K562 (cell line): ENCODE data around the gene CCDC148. TPM values are rescaled to one million over a fixed set of nuclear protein-coding genes. Genes with fewer than 3 reads are reported as not detected.

Source experiments
- ATAC-seq: fragments of 200-7000 bp; cut with Tn5 transposase; 3 replicates; pipeline ENCODE4 v1.9.1; 2020; ENCODE audit warnings: moderate library complexity
- BruUV-seq: library from RNA; stranded (reverse); fragments of 400-500 nt; replicated peaks from 2 replicates; lab custom pipeline; 2021; lab: Mats Ljungman, UMichigan
- CTCF ChIA-PET: fragments of 300-600 bp; formaldehyde crosslinking; extraction: SDS; loops from one replicate; lab custom pipeline; 2021; ENCODE audit warnings: low intra/inter-chr PET ratio; lab: Yijun Ruan, JAX
- POLR2A ChIA-PET: fragments of 300-600, 350-650 bp; sonication (Branson Sonifier 250); formaldehyde crosslinking; extraction: SDS; loops from one replicate; lab custom pipeline; 2021; ENCODE audit warnings: antibody characterized with exemption, inconsistent platforms; lab: Yijun Ruan, JAX
- DNase-seq, 4 experiments: peaks; one replicate each; pipeline versions ENCODE4 v3.0.0 to v3.0.0-alpha.2; 2011 to 2018; ENCODE audit warnings: low spot score in 3 of 4, mixed read lengths in 3 of 4; ENCODE audit errors: extremely low read depth in 1 of 4
- FAIRE-seq: peaks from 2 replicates; lab custom pipeline; 2011; peaks lifted over from hg19 to GRCh38; lab: Jason Lieb, UNC
- H2AFZ ChIP-seq: 2 replicates; pipeline ENCODE4 v1.6.0; 2011; ENCODE audit warnings: low read depth, low read length, control low read depth, inconsistent platforms
- H3K27ac ChIP-seq: fragments of 200-600 bp; 3 replicates; pipeline ENCODE4 v1.8.0; 2011; ENCODE audit warnings: low read depth, mild to moderate bottlenecking, control low read depth, inconsistent platforms, low read length, moderate library complexity, mixed read lengths; ENCODE audit errors: extremely low read depth
- H3K27me3 ChIP-seq, 2 experiments: fragments of 300-600 bp in 1 of 2; 2 replicates in 1 of 2; 3 replicates in 1 of 2; pipeline versions ENCODE4 v1.6.0 to v1.8.0; 2011; ENCODE audit warnings: inconsistent platforms in 2 of 2, low read length in 2 of 2, mild to moderate bottlenecking in 1 of 2, mixed read lengths in 1 of 2, moderate library complexity in 1 of 2; ENCODE audit not compliant: control insufficient read depth in 2 of 2, insufficient read depth in 2 of 2
- H3K36me3 ChIP-seq: fragments of 300-600 bp; 3 replicates; pipeline ENCODE4 v1.8.0; 2011; ENCODE audit warnings: mild to moderate bottlenecking, low read length, inconsistent platforms; ENCODE audit not compliant: control insufficient read depth, insufficient read depth
- H3K4me1 ChIP-seq, 2 experiments: fragments of 200-600 bp in 1 of 2; replicated peaks in 1 of 2; 2 replicates in 1 of 2; 3 replicates in 1 of 2; pipeline versions ENCODE4 v1.5.1 to v1.8.0; 2011; ENCODE audit warnings: inconsistent platforms in 2 of 2, low read length in 2 of 2, mild to moderate bottlenecking in 1 of 2, mixed read lengths in 1 of 2, moderate library complexity in 1 of 2; ENCODE audit not compliant: control insufficient read depth in 2 of 2, insufficient read depth in 2 of 2
- H3K4me2 ChIP-seq: 2 replicates; pipeline ENCODE4 v1.6.1; 2011; ENCODE audit warnings: low read length, control low read depth, inconsistent platforms, mixed read lengths; ENCODE audit not compliant: insufficient read depth
- H3K4me3 ChIP-seq: fragments of 200-600 bp; sonication (generic), shearing (Covaris generic); 2 replicates; pipeline ENCODE4 v1.5.1; 2016; ENCODE audit warnings: control low read depth, inconsistent platforms
- H3K79me2 ChIP-seq: fragments of 200-600 bp; 3 replicates; pipeline ENCODE4 v1.8.0; 2011; ENCODE audit warnings: low read length, inconsistent platforms; ENCODE audit not compliant: control insufficient read depth, insufficient read depth
- H3K9ac ChIP-seq, 2 experiments: 2 replicates each; pipeline versions ENCODE4 v1.6.0 to v1.6.1; 2011; ENCODE audit warnings: low read depth in 2 of 2, low read length in 2 of 2, control low read depth in 1 of 2, inconsistent platforms in 1 of 2, mild to moderate bottlenecking in 1 of 2, mixed read lengths in 1 of 2; ENCODE audit not compliant: insufficient read depth in 1 of 2
- H3K9me1 ChIP-seq: one replicate; pipeline ENCODE4 v1.6.0; 2011; ENCODE audit warnings: inconsistent platforms, mild to moderate bottlenecking, low read length, moderate library complexity; ENCODE audit not compliant: control insufficient read depth, insufficient read depth
- H3K9me3 ChIP-seq: replicated peaks from 2 replicates; pipeline ENCODE4 v1.5.1; 2011; ENCODE audit warnings: low read depth, low read length, inconsistent platforms; ENCODE audit not compliant: control insufficient read depth, insufficient read depth
- H4K20me1 ChIP-seq: replicated peaks from 2 replicates; pipeline ENCODE4 v1.6.1; 2011; ENCODE audit warnings: low read length, inconsistent platforms, mixed read lengths; ENCODE audit not compliant: control insufficient read depth, insufficient read depth
- ARID1B ChIP-seq: fragments of 450-650 bp; IDR thresholded peaks from 2 replicates; pipeline ENCODE4 v1.6.1; 2016; ENCODE audit warnings: antibody characterized with exemption, mild to moderate bottlenecking, inconsistent platforms
- ATF3 ChIP-seq, 2 experiments: fragments of 450-650 bp in 1 of 2; sonication (generic) in 1 of 2; formaldehyde crosslinking in 1 of 2; IDR thresholded peaks in 1 of 2; conservative IDR thresholded peaks in 1 of 2; 2 replicates each; pipeline versions ENCODE4 v1.6.1 to v1.8.1; 2016 to 2023; ENCODE audit warnings: mild to moderate bottlenecking in 2 of 2, moderate library complexity in 2 of 2, inconsistent platforms in 1 of 2, missing genetic modification reagents in 1 of 2
- CBFA2T2 ChIP-seq: fragments of 450-650 bp; conservative IDR thresholded peaks from 2 replicates; pipeline ENCODE4 v1.6.1; 2017; ENCODE audit warnings: mild to moderate bottlenecking
- CBFA2T3 ChIP-seq: fragments of 450-650 bp; IDR thresholded peaks from 2 replicates; pipeline ENCODE4 v1.6.1; 2017
- CEBPB ChIP-seq: fragments of 450-650 bp; IDR thresholded peaks from 2 replicates; pipeline ENCODE4 v1.6.1; 2016; ENCODE audit warnings: missing genetic modification characterization, missing compliant biosample characterization
- DDX20 ChIP-seq: fragments of 450-650 bp; IDR thresholded peaks from 2 replicates; pipeline ENCODE4 v1.6.1; 2016; ENCODE audit warnings: missing genetic modification characterization, low read depth, mild to moderate bottlenecking, missing compliant biosample characterization, moderate library complexity
- DPF2 ChIP-seq: fragments of 450-650 bp; IDR thresholded peaks from 2 replicates; pipeline ENCODE4 v1.6.1; 2016
- EHMT2 ChIP-seq: fragments of 450-650 bp; IDR thresholded peaks from 2 replicates; pipeline ENCODE4 v1.6.1; 2018; ENCODE audit warnings: antibody characterized with exemption
- FOXA3 ChIP-seq, 2 experiments: fragments of 450-650 bp in 1 of 2; sonication (generic) in 1 of 2; formaldehyde crosslinking; IDR thresholded peaks in 1 of 2; conservative IDR thresholded peaks in 1 of 2; 2 replicates each; pipeline versions ENCODE4 v1.4.0 to v1.8.0; 2020 to 2022; ENCODE audit warnings: mild to moderate bottlenecking in 2 of 2, missing genetic modification reagents in 1 of 2
- HOXB6 ChIP-seq: fragments of 250-450 bp; sonication (Bioruptor Pico); IDR thresholded peaks from 2 replicates; pipeline ENCODE4 v1.5.1; 2022; ENCODE audit warnings: mild to moderate bottlenecking, borderline replicate concordance
- JUND ChIP-seq, 2 experiments: IDR thresholded peaks; 2 replicates in 1 of 2; 3 replicates in 1 of 2; pipeline ENCODE4 v1.6.1; 2011; ENCODE audit warnings: borderline replicate concordance in 2 of 2, low read depth in 2 of 2, low read length in 2 of 2, improper control_type of control experiment in 1 of 2, missing biosample characterization in 1 of 2, missing genetic modification characterization in 1 of 2, missing genetic modification reagents in 1 of 2
- MECOM ChIP-seq: fragments of 250-450 bp; sonication (Bioruptor Pico); IDR thresholded peaks from 2 replicates; pipeline ENCODE4 v1.8.0; 2022; ENCODE audit warnings: inconsistent platforms
- NCOR1 ChIP-seq: fragments of 450-650 bp; IDR thresholded peaks from 2 replicates; pipeline ENCODE4 v1.6.1; 2016; ENCODE audit warnings: mild to moderate bottlenecking, moderate library complexity
- RB1 ChIP-seq: fragments of 450-650 bp; IDR thresholded peaks from 2 replicates; pipeline ENCODE4 v1.6.1; 2017; ENCODE audit warnings: low read depth, mild to moderate bottlenecking
- SMARCA4 ChIP-seq: fragments of 450-650 bp; IDR thresholded peaks from 2 replicates; pipeline ENCODE4 v1.6.1; 2016
- STAT5A ChIP-seq: IDR thresholded peaks from 2 replicates; pipeline ENCODE4 v1.6.1; 2012; ENCODE audit warnings: low read length, inconsistent platforms, borderline replicate concordance
- TAL1 ChIP-seq: fragments of 450-650 bp; IDR thresholded peaks from 2 replicates; pipeline ENCODE4 v1.6.1; 2016; ENCODE audit warnings: mild to moderate bottlenecking
- TARDBP ChIP-seq: fragments of 450-650 bp; IDR thresholded peaks from 2 replicates; pipeline ENCODE4 v1.6.1; 2016
- TCF3 ChIP-seq: sonication (generic); formaldehyde crosslinking; IDR thresholded peaks from 2 replicates; pipeline ENCODE4 v1.4.0; 2020; ENCODE audit warnings: mild to moderate bottlenecking, missing genetic modification reagents
- YY1 ChIP-seq, 3 experiments: IDR thresholded peaks; 2 replicates each; pipeline ENCODE4 v1.6.1; 2011; ENCODE audit warnings: low read length in 2 of 3, mild to moderate bottlenecking in 2 of 3, moderate library complexity in 2 of 3, borderline replicate concordance in 1 of 3, control low read depth in 1 of 3, low read depth in 1 of 3; ENCODE audit not compliant: insufficient read depth in 3 of 3, insufficient replicate concordance in 2 of 3, control insufficient read depth in 1 of 3, insufficient read length in 1 of 3; ENCODE audit errors: extremely low read depth in 1 of 3
- ZNF24 ChIP-seq: fragments of 450-650 bp; IDR thresholded peaks from 2 replicates; pipeline ENCODE4 v1.6.1; 2016
- whole genome bisulfite sequencing: fragments of 100-300 bp; shearing (Covaris generic); methylation state at CpG from one replicate; pipeline ENCODE4 v1.1.6; 2016; ENCODE audit warnings: low coverage, mixed read lengths; ENCODE audit not compliant: insufficient coverage; ENCODE audit errors: missing lambda C conversion rate; 5-methylcytosine and 5-hydroxymethylcytosine counted together
- in situ Hi-C: fragments of 300-500 bp; cut with MboI; formaldehyde crosslinking; loops from 4 replicates; pipeline ENCODE4 v1.15.0; 2018; ENCODE audit warnings: inconsistent platforms, mixed read lengths
- intact Hi-C: fragments of 100-400 bp; cut with micrococcal nuclease; formaldehyde crosslinking; loops from 2 replicates; pipeline ENCODE4 v1.14.2; 2022
- polyA plus RNA-seq, 8 experiments: library from polyadenylated mRNA; depleted of rRNA in 4 of 8; stranded (reverse) in 5 of 8; unstranded in 3 of 8; fragments of >200 nt; fragmentation: Nextera tagmentation in 2 of 8; fragmentation: Illumina TruSeq in 1 of 8; extraction: Ambion mirVana in 2 of 8; extraction: Trizol in 1 of 8; gene quantifications; 2 replicates each; pipeline versions ENCODE4 v1.2.1 to v1.2.3, GENCODE V29; 2011 to 2014; ENCODE audit warnings: inconsistent platforms in 1 of 8, missing spikeins in 1 of 8
- total RNA-seq, 7 experiments: library from RNA; depleted of rRNA in 6 of 7; stranded (reverse); fragments of >200 nt in 6 of 7; fragmentation: Illumina TruSeq in 2 of 7; extraction: Trizol in 2 of 7; gene quantifications; 2 replicates each; pipeline versions ENCODE4 v1.2.1 to v1.2.3, GENCODE V29; 2011 to 2021; ENCODE audit warnings: low replicate concordance in 1 of 7
- TF ChIP-seq, protein P1 (sequence below): sonication (generic); IDR thresholded peaks from 2 replicates; pipeline ENCODE4 v1.6.1; 2016

The CCDC148 gene
- total and polyA plus RNA-seq, 9 of the 15 experiments (the other 6 are each of a cell fraction or from before 2014, with no cell fraction given), result 0.10 to 1.4 (median 0.65) TPM

DNA sequence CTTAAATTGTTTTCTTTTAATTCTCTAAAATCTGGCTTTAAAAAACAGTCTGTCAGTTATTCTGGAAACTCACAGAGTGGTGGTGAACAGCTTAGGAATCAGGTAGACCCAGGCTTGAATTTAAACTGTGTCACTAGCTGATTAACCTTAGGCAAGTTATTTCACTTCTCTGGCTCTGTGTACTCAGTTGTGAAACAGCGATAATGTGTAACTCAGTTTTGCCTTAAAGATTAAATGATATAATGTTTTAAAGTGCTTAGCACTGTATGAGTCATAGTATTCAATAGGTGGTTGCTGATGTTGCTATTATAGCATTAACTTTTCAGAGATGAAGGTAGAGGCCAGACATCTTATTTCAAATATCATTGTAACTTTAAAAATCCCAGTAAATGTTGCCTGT is 40.9 kb upstream of the CCDC148 start:
- 8% methylated on average over 1 of the region's 1 CpG for WGBS
- H3K36me3 ChIP-seq, result peaks cover 4% of the 10 kb centered on the region; the same call in 2 of the 3 replicates
- H3K27ac ChIP-seq, result no peak overlapping the region
- no peak overlapping the region for H2AFZ ChIP-seq
- H4K20me1 ChIP-seq, result peaks cover 4% of the 10 kb centered on the region
- H3K9me3 ChIP-seq, result no peaks in the 10 kb centered on the region
- FAIRE-seq (no peak), ATAC-seq (peak; percentile 58), DNase-seq (no peak)
- no peak overlapping the region for H3K4me2 ChIP-seq
- no peak overlapping the region for H3K9ac ChIP-seq
- intact Hi-C loops (no loop called here), in situ Hi-C loops (no loop called here)
- BruUV-seq, result no TSS peak
- peaks cover 5 to 7% of the 10 kb centered on the region in 2 experiments; a peak in 4 of 5 replicates for H3K4me1 ChIP-seq
- peaks cover 4% of the 10 kb centered on the region for H3K9me1 ChIP-seq
- H3K27me3 ChIP-seq, result no peaks in the 10 kb centered on the region
- peaks cover 74% of the 10 kb centered on the region for H3K79me2 ChIP-seq
- CTCF ChIA-PET, result no interaction called here
- no peak overlapping the region for H3K4me3 ChIP-seq
- POLR2A ChIA-PET, result interaction anchor here (1.4 to 2.2 kb wide), 2 partner anchors 8 to 14 kb away, joined by 4 to 5 read pairs; no protein-coding TSS in a partner anchor
- TF ChIP-seq TCF3 (CRISPR knock-in tag) (peak; percentile 30), YY1 (IDR thresholded peaks at IDR 0.05; ENCODE audit: borderline replicate concordance in 1 of 3, control insufficient read depth in 1 of 3, extremely low read depth in 1 of 3, insufficient read depth in 3 of 3, insufficient read length in 1 of 3, insufficient replicate concordance in 2 of 3, low read depth in 1 of 3, low read length in 2 of 3) (no peak), ZNF24 (peak; percentile 59; the same call in 1 of the 2 replicates), MECOM (CRISPR knock-in tag) (no peak), NCOR1 (0 out of 2 replicates have a peak, but pooled peaks have one; percentile 39), CBFA2T2 (peak; percentile 53), JUND (IDR thresholded peaks at IDR 0.05; ENCODE audit: borderline replicate concordance, low read depth, low read length) (peak; percentile 53; the same call in 1 of the 2 replicates), JUND (tag; IDR thresholded peaks at IDR 0.05; ENCODE audit: borderline replicate concordance, low read depth, low read length) (peak; percentile 54; the same call in 1 of the 3 replicates), TAL1 (peak; percentile 42; the same call in 1 of the 2 replicates), FOXA3 (CRISPR knock-in tag; conservative IDR thresholded peaks at IDR 0.05 in 1 of 2, IDR thresholded peaks at IDR 0.05 in 1 of 2) (peak in 1 of 2 experiments; percentile 62; a peak in 2 of 4 replicates), EHMT2 (no peak), DDX20 (tag) (no peak), CBFA2T3 (peak; percentile 74), TARDBP (no peak), RB1 (no peak), SMARCA4 (peak; percentile 23; the same call in 1 of the 2 replicates), ATF3 (IDR thresholded peaks at IDR 0.05) (peak; percentile 80), ATF3 (CRISPR knock-in tag; conservative IDR thresholded peaks at IDR 0.05) (no peak), STAT5A (peak; percentile 29; the same call in 1 of the 2 replicates), HOXB6 (no peak), DPF2 (peak; percentile 55), CEBPB (tag) (0 out of 2 replicates have a peak, but pooled peaks have one; percentile 22), ARID1B (peak; percentile 71)
- TF ChIP-seq, protein P1, sequence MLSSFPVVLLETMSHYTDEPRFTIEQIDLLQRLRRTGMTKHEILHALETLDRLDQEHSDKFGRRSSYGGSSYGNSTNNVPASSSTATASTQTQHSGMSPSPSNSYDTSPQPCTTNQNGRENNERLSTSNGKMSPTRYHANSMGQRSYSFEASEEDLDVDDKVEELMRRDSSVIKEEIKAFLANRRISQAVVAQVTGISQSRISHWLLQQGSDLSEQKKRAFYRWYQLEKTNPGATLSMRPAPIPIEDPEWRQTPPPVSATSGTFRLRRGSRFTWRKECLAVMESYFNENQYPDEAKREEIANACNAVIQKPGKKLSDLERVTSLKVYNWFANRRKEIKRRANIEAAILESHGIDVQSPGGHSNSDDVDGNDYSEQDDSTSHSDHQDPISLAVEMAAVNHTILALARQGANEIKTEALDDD, result peak; percentile 67; the same call in 1 of the 2 replicates
